K562 (cell line): Measurements from ENCODE around the gene BUB3. TPM values are rescaled to one million over a fixed set of nuclear protein-coding genes. Genes with fewer than 3 reads are reported as not detected.

Experiments used
- ATAC-seq: fragments of 200-7000 bp; cut with Tn5 transposase; 3 replicates; pipeline ENCODE4 v1.9.1; 2020; ENCODE audit warnings: moderate library complexity
- BruUV-seq: library from RNA; stranded (reverse); fragments of 400-500 nt; replicated peaks from 2 replicates; lab custom pipeline; 2021; lab: Mats Ljungman, UMichigan
- CTCF ChIA-PET: fragments of 300-600 bp; formaldehyde crosslinking; extraction: SDS; loops from one replicate; lab custom pipeline; 2021; ENCODE audit warnings: low intra/inter-chr PET ratio; lab: Yijun Ruan, JAX
- POLR2A ChIA-PET: fragments of 300-600, 350-650 bp; sonication (Branson Sonifier 250); formaldehyde crosslinking; extraction: SDS; loops from one replicate; lab custom pipeline; 2021; ENCODE audit warnings: antibody characterized with exemption, inconsistent platforms; lab: Yijun Ruan, JAX
- DNase-seq, 4 experiments: peaks; one replicate each; pipeline versions ENCODE4 v3.0.0 to v3.0.0-alpha.2; 2011 to 2018; ENCODE audit warnings: low spot score in 3 of 4, mixed read lengths in 3 of 4; ENCODE audit errors: extremely low read depth in 1 of 4
- FAIRE-seq: peaks from 2 replicates; lab custom pipeline; 2011; peaks lifted over from hg19 to GRCh38; lab: Jason Lieb, UNC
- H2AFZ ChIP-seq: 2 replicates; pipeline ENCODE4 v1.6.0; 2011; ENCODE audit warnings: low read depth, low read length, control low read depth, inconsistent platforms
- H3K27ac ChIP-seq: fragments of 200-600 bp; 3 replicates; pipeline ENCODE4 v1.8.0; 2011; ENCODE audit warnings: low read depth, mild to moderate bottlenecking, control low read depth, inconsistent platforms, low read length, moderate library complexity, mixed read lengths; ENCODE audit errors: extremely low read depth
- H3K27me3 ChIP-seq, 2 experiments: fragments of 300-600 bp in 1 of 2; 2 replicates in 1 of 2; 3 replicates in 1 of 2; pipeline versions ENCODE4 v1.6.0 to v1.8.0; 2011; ENCODE audit warnings: inconsistent platforms in 2 of 2, low read length in 2 of 2, mild to moderate bottlenecking in 1 of 2, mixed read lengths in 1 of 2, moderate library complexity in 1 of 2; ENCODE audit not compliant: control insufficient read depth in 2 of 2, insufficient read depth in 2 of 2
- H3K36me3 ChIP-seq: fragments of 300-600 bp; 3 replicates; pipeline ENCODE4 v1.8.0; 2011; ENCODE audit warnings: mild to moderate bottlenecking, low read length, inconsistent platforms; ENCODE audit not compliant: control insufficient read depth, insufficient read depth
- H3K4me1 ChIP-seq, 2 experiments: fragments of 200-600 bp in 1 of 2; replicated peaks in 1 of 2; 2 replicates in 1 of 2; 3 replicates in 1 of 2; pipeline versions ENCODE4 v1.5.1 to v1.8.0; 2011; ENCODE audit warnings: inconsistent platforms in 2 of 2, low read length in 2 of 2, mild to moderate bottlenecking in 1 of 2, mixed read lengths in 1 of 2, moderate library complexity in 1 of 2; ENCODE audit not compliant: control insufficient read depth in 2 of 2, insufficient read depth in 2 of 2
- H3K4me2 ChIP-seq: 2 replicates; pipeline ENCODE4 v1.6.1; 2011; ENCODE audit warnings: low read length, control low read depth, inconsistent platforms, mixed read lengths; ENCODE audit not compliant: insufficient read depth
- H3K4me3 ChIP-seq: fragments of 200-600 bp; sonication (generic), shearing (Covaris generic); 2 replicates; pipeline ENCODE4 v1.5.1; 2016; ENCODE audit warnings: control low read depth, inconsistent platforms
- H3K79me2 ChIP-seq: fragments of 200-600 bp; 3 replicates; pipeline ENCODE4 v1.8.0; 2011; ENCODE audit warnings: low read length, inconsistent platforms; ENCODE audit not compliant: control insufficient read depth, insufficient read depth
- H3K9ac ChIP-seq, 2 experiments: 2 replicates each; pipeline versions ENCODE4 v1.6.0 to v1.6.1; 2011; ENCODE audit warnings: low read depth in 2 of 2, low read length in 2 of 2, control low read depth in 1 of 2, inconsistent platforms in 1 of 2, mild to moderate bottlenecking in 1 of 2, mixed read lengths in 1 of 2; ENCODE audit not compliant: insufficient read depth in 1 of 2
- H3K9me1 ChIP-seq: one replicate; pipeline ENCODE4 v1.6.0; 2011; ENCODE audit warnings: inconsistent platforms, mild to moderate bottlenecking, low read length, moderate library complexity; ENCODE audit not compliant: control insufficient read depth, insufficient read depth
- H3K9me3 ChIP-seq: replicated peaks from 2 replicates; pipeline ENCODE4 v1.5.1; 2011; ENCODE audit warnings: low read depth, low read length, inconsistent platforms; ENCODE audit not compliant: control insufficient read depth, insufficient read depth
- H4K20me1 ChIP-seq: replicated peaks from 2 replicates; pipeline ENCODE4 v1.6.1; 2011; ENCODE audit warnings: low read length, inconsistent platforms, mixed read lengths; ENCODE audit not compliant: control insufficient read depth, insufficient read depth
- ARID4B ChIP-seq: sonication (generic); formaldehyde crosslinking; IDR thresholded peaks from 2 replicates; pipeline ENCODE4 v1.8.0; 2022; ENCODE audit warnings: mild to moderate bottlenecking, missing genetic modification reagents
- U2AF2 ChIP-seq: fragments of 200-400 bp; formaldehyde crosslinking; optimal IDR thresholded peaks from 2 replicates; pipeline ENCODE3; 2017; ENCODE audit warnings: low read depth, mild to moderate bottlenecking, low read length
- ZBTB1 ChIP-seq: sonication (generic); formaldehyde crosslinking; IDR thresholded peaks from 2 replicates; pipeline ENCODE4 v1.8.1; 2023; ENCODE audit warnings: missing genetic modification reagents, low read depth, mild to moderate bottlenecking, borderline replicate concordance
- ZNF766 ChIP-seq: fragments of 200-800 bp; sonication (Bioruptor generic); conservative IDR thresholded peaks from 2 replicates; pipeline ENCODE4 v1.6.1; 2016; ENCODE audit warnings: missing genetic modification characterization, missing compliant biosample characterization
- WGBS: fragments of 100-300 bp; shearing (Covaris generic); methylation state at CpG from one replicate; pipeline ENCODE4 v1.1.6; 2016; ENCODE audit warnings: low coverage, mixed read lengths; ENCODE audit not compliant: insufficient coverage; ENCODE audit errors: missing lambda C conversion rate; 5-methylcytosine and 5-hydroxymethylcytosine counted together
- in situ Hi-C: fragments of 300-500 bp; cut with MboI; formaldehyde crosslinking; loops from 4 replicates; pipeline ENCODE4 v1.15.0; 2018; ENCODE audit warnings: inconsistent platforms, mixed read lengths
- intact Hi-C: fragments of 100-400 bp; cut with micrococcal nuclease; formaldehyde crosslinking; loops from 2 replicates; pipeline ENCODE4 v1.14.2; 2022
- polyA plus RNA-seq, 8 experiments: library from polyadenylated mRNA; depleted of rRNA in 4 of 8; stranded (reverse) in 5 of 8; unstranded in 3 of 8; fragments of >200 nt; fragmentation: Nextera tagmentation in 2 of 8; fragmentation: Illumina TruSeq in 1 of 8; extraction: Ambion mirVana in 2 of 8; extraction: Trizol in 1 of 8; gene quantifications; 2 replicates each; pipeline versions ENCODE4 v1.2.1 to v1.2.3, GENCODE V29; 2011 to 2014; ENCODE audit warnings: inconsistent platforms in 1 of 8, missing spikeins in 1 of 8
- total RNA-seq, 7 experiments: library from RNA; depleted of rRNA in 6 of 7; stranded (reverse); fragments of >200 nt in 6 of 7; fragmentation: Illumina TruSeq in 2 of 7; extraction: Trizol in 2 of 7; gene quantifications; 2 replicates each; pipeline versions ENCODE4 v1.2.1 to v1.2.3, GENCODE V29; 2011 to 2021; ENCODE audit warnings: low replicate concordance in 1 of 7

The BUB3 gene
- total and polyA plus RNA-seq, 9 of the 15 experiments (the other 6 are each of a cell fraction or from before 2014, with no cell fraction given), result 167 to 761 (median 225) TPM

DNA sequence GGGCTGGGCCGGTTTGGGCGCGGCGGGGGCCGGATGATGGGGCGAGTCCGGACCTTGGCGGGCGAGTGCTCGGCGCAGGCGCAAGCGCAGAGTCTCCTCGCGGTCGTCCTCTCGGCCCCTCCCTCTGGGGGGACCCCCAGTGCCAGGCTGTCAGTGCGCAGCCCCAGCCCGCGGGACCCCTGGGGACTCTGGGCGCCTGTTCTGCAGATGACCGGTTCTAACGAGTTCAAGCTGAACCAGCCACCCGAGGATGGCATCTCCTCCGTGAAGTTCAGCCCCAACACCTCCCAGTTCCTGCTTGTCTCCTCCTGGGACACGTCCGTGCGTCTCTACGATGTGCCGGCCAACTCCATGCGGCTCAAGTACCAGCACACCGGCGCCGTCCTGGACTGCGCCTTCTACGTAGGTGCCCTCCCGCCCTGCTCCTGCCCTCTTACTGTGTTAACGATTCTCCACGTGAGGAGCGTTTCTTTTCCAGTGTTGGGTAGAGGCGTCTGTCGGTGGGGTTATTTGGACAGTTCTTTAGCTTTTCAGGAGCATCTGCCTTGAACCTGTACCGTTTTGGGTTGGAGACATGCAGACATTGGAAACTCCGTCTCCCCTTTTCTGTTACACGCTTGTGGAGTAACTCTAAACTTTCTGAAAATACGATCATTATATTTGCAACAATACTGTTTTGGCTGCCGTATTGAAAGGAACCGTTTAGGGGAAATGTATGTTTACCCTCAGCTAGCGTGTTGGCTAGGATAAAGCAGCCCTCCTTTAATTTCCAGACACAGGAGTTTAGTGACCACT, 706 bp downstream of the BUB3 start (continued):
- TF ChIP-seq ZNF766 (CRISPR knock-in tag), result no peak

DNA sequence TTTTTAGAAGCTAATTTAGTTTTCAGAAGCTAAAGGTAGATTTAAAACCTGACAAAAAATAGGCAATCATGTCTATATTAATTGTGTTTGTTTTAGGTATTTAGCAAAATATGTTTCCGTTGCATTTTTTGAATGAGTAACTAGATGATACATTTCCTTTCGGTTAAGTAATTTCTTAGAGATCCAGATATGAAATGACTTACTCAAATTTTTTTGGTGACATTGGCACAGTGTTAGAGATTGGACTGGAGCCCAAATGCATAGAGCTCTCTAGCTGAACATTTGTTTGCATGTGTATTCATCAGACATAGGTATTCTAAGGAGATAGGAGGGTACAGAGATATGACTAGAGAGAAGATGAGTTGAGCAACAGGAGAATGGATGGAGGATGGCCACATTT, 1.9 kb downstream of the BUB3 start:
- ChIA-PET POLR2A (interaction anchor here (0.9 to 1.2 kb wide), 3 partner anchors 9 to 12 kb away, joined by 3 to 9 read pairs (median 4); no protein-coding TSS in a partner anchor), CTCF (no interaction called here)
- Histone ChIP-seq H4K20me1 (peaks cover 10% of the 10 kb centered on the region), H3K27ac (no peak overlapping the region; the same call in 2 of the 3 replicates), H3K4me1 (peaks cover 9 to 33% of the 10 kb centered on the region in 2 experiments; a peak in 4 of 5 replicates), H3K9me1 (no peaks in the 10 kb centered on the region), H3K27me3 (no peaks in the 10 kb centered on the region), H2AFZ (no peak overlapping the region), H3K4me3 (peak overlapping the region; percentile 90), H3K36me3 (peaks cover 64% of the 10 kb centered on the region), H3K4me2 (peak overlapping the region; percentile 93), H3K79me2 (peaks cover 69% of the 10 kb centered on the region), H3K9ac (peak overlapping the region in 1 of 2 experiments; percentile 99; a peak in 2 of 4 replicates), H3K9me3 (no peaks in the 10 kb centered on the region)
- 20% methylated on average over 2 of the region's 2 CpGs for WGBS
- intact Hi-C loops (no loop called here), in situ Hi-C loops (no loop called here)
- DNase-seq (no peak), ATAC-seq (no peak), FAIRE-seq (no peak)
- no peak for TF ChIP-seq ARID4B (CRISPR knock-in tag)
- no peak for TF ChIP-seq U2AF2
- no peak for TF ChIP-seq ZBTB1 (CRISPR knock-in tag)
- TSS peak; percentile 23 for BruUV-seq
